H1 (cell line): ENCODE data around the gene TCAP. TPM values are rescaled to one million over a fixed set of nuclear protein-coding genes. Genes with fewer than 3 reads are reported as not detected.

Experiments
- POLR2AphosphoS5 ChIP-seq: IDR thresholded peaks from 2 replicates; pipeline ENCODE4 v1.6.1; 2011; ENCODE audit warnings: low read depth, low read length
- polyA plus RNA-seq, 7 experiments: library from polyadenylated mRNA; depleted of rRNA in 3 of 7; stranded (reverse) in 5 of 7; unstranded in 2 of 7; fragments of >200 nt in 5 of 7; fragments of 200-250 nt in 2 of 7; gene quantifications; 1 replicate in 5 of 7; 2 replicates in 1 of 7; 4 replicates in 1 of 7; pipeline versions ENCODE4 v1.2.1 to v1.2.3, GENCODE V29; 2011 to 2013; ENCODE audit warnings: missing spikeins in 2 of 7, mixed read lengths in 2 of 7
- total RNA-seq: library from RNA; stranded (reverse); fragmentation: NEBNext Ultra II Directional; extraction: Animal tissue kit (Norgen Biotek cat#: 25700); gene quantifications from 2 replicates; pipeline ENCODE4 v1.2.1, GENCODE V29; 2021

Gene TCAP
- total and polyA plus RNA-seq, 2 of the 8 experiments (the other 6 are each of a cell fraction or from before 2014, with no cell fraction given) = 0.82 to 1.4 TPM

- peak; percentile 7; the same call in 1 of the 2 replicates for TF ChIP-seq POLR2AphosphoS5
Measured at GRCh38 chr17:39700148-39700987, 35.2 kb downstream of the TCAP start (continued).
